PC-9 (cell line): ENCODE data around the gene DHRSX. TPM values are rescaled to one million over a fixed set of nuclear protein-coding genes. Genes with fewer than 3 reads are reported as not detected.

Source experiments
- BruUV-seq: library from RNA; stranded (reverse); fragments of 400-500 nt; replicated peaks from 2 replicates; lab custom pipeline; 2021; lab: Mats Ljungman, UMichigan
- CTCF ChIA-PET: fragments of 300-600 bp; sonication (Branson Sonifier 250); formaldehyde crosslinking; loops from one replicate; lab custom pipeline; 2022; ENCODE audit warnings: antibody characterized with exemption; lab: Charles Lee
- POLR2A ChIA-PET: fragments of 300-600 bp; sonication (Branson Sonifier 250); formaldehyde crosslinking; loops from one replicate; lab custom pipeline; 2022; ENCODE audit warnings: antibody characterized with exemption; ENCODE audit not compliant: unreplicated experiment; lab: Charles Lee
- DNase-seq, 2 experiments: peaks; one replicate each; pipeline versions ENCODE4 v3.0.0 to v3.0.0-alpha.2; 2015 to 2022; ENCODE audit warnings: mixed read lengths in 1 of 2
- H2AFZ ChIP-seq: fragments of 200-600 bp; sonication (generic); 2 replicates; pipeline ENCODE4 v1.8.1; 2017; ENCODE audit warnings: antibody characterized with exemption
- H3F3A ChIP-seq: fragments of 200-600 bp; sonication (generic); 2 replicates; pipeline ENCODE4 v1.8.1; 2017; ENCODE audit warnings: antibody characterized with exemption, mild to moderate bottlenecking, low read depth; ENCODE audit not compliant: insufficient read depth
- H3K27ac ChIP-seq: fragments of 200-600 bp; sonication (generic); 2 replicates; pipeline ENCODE4 v1.6.1; 2016; ENCODE audit warnings: mixed run types
- H3K27me3 ChIP-seq: fragments of 200-600 bp; sonication (generic); 2 replicates; pipeline ENCODE4 v1.6.1; 2016; ENCODE audit warnings: low read depth, mixed run types; ENCODE audit not compliant: insufficient read depth
- H3K36me3 ChIP-seq: fragments of 200-600 bp; sonication (generic); 2 replicates; pipeline ENCODE4 v1.6.1; 2016; ENCODE audit warnings: low read depth, mixed run types
- H3K4me1 ChIP-seq: fragments of 200-600 bp; sonication (generic); replicated peaks from 2 replicates; pipeline ENCODE4 v1.6.1; 2016; ENCODE audit warnings: mixed run types; ENCODE audit not compliant: insufficient read depth
- H3K4me2 ChIP-seq: fragments of 200-600 bp; sonication (generic); 2 replicates; pipeline ENCODE4 v1.6.1; 2017; ENCODE audit warnings: mixed run types
- H3K4me3 ChIP-seq: fragments of 200-600 bp; sonication (generic); 2 replicates; pipeline ENCODE4 v1.6.1; 2016; ENCODE audit warnings: mixed run types
- H3K79me2 ChIP-seq: fragments of 200-600 bp; sonication (generic); 2 replicates; pipeline ENCODE4 v1.6.1; 2017; ENCODE audit warnings: low read depth, mixed run types
- H3K9me2 ChIP-seq: fragments of 200-600 bp; sonication (generic); 2 replicates; pipeline ENCODE4 v1.8.1; 2017; ENCODE audit warnings: mild to moderate bottlenecking; ENCODE audit not compliant: insufficient read depth
- H3K9me3 ChIP-seq: fragments of 200-600 bp; sonication (generic); 2 replicates; pipeline ENCODE4 v1.8.1; 2016; ENCODE audit warnings: low read depth; ENCODE audit not compliant: insufficient read depth
- H4K20me1 ChIP-seq: fragments of 200-600 bp; sonication (generic); 2 replicates; pipeline ENCODE4 v1.8.1; 2017; ENCODE audit not compliant: insufficient read depth
- CTCF ChIP-seq: fragments of 200-600 bp; sonication (generic); conservative IDR thresholded peaks from 2 replicates; pipeline ENCODE4 v1.6.1; 2017; ENCODE audit warnings: mixed run types, antibody characterized with exemption, mild to moderate bottlenecking, moderate library complexity
- EZH2 ChIP-seq: fragments of 200-600 bp; sonication (generic); IDR thresholded peaks from 2 replicates; pipeline ENCODE4 v1.8.0; 2017; ENCODE audit warnings: antibody characterized with exemption, low read depth
- intact Hi-C: fragments of 100-400 bp; cut with micrococcal nuclease; formaldehyde crosslinking; loops from one replicate; pipeline ENCODE4 v1.10.0; 2022; ENCODE audit not compliant: unreplicated experiment
- total RNA-seq: library from RNA; stranded (reverse); gene quantifications from 2 replicates; pipeline ENCODE4 v1.2.3, GENCODE V29; 2021

The DHRSX gene
- total RNA-seq, 1 experiment from 2014 or later: 13.2 TPM

- no peaks in the 10 kb centered on the region for H3K9me2 ChIP-seq
- POLR2A ChIA-PET: no interaction called here
- H3K27me3 ChIP-seq: no peaks in the 10 kb centered on the region
- H3K4me3 ChIP-seq: no peak overlapping the region
- no peaks in the 10 kb centered on the region for H3K79me2 ChIP-seq
- no peak for TF ChIP-seq CTCF
- no peak for TF ChIP-seq EZH2
- CTCF ChIA-PET: no interaction called here
- H4K20me1 ChIP-seq: no peaks in the 10 kb centered on the region
- H3K4me1 ChIP-seq: no peaks in the 10 kb centered on the region
- DNase-seq: no peak
- H2AFZ ChIP-seq: no peak overlapping the region
- H3K9me3 ChIP-seq: no peaks in the 10 kb centered on the region
- no peaks in the 10 kb centered on the region for H3F3A ChIP-seq
- no peaks in the 10 kb centered on the region for H3K36me3 ChIP-seq
- intact Hi-C loops: no loop called here
- H3K27ac ChIP-seq: no peak overlapping the region
- H3K4me2 ChIP-seq: no peak overlapping the region
- BruUV-seq: no TSS peak
Measured at GRCh38 chrX:2432298-2432863, 68.4 kb downstream of the DHRSX start.

GRCh38 chrX:2430265-2430825 lies 70.4 kb downstream of the DHRSX start:
- H3K4me1 ChIP-seq: no peaks in the 10 kb centered on the region
- intact Hi-C loops: no loop called here
- H2AFZ ChIP-seq: no peak overlapping the region
- no peaks in the 10 kb centered on the region for H3K36me3 ChIP-seq
- no peaks in the 10 kb centered on the region for H3K27me3 ChIP-seq
- no peaks in the 10 kb centered on the region for H4K20me1 ChIP-seq
- no peak for DNase-seq
- H3K4me3 ChIP-seq: no peak overlapping the region
- CTCF ChIA-PET: no interaction called here
- no peaks in the 10 kb centered on the region for H3K9me2 ChIP-seq
- no peak overlapping the region for H3K27ac ChIP-seq
- no peak overlapping the region for H3K4me2 ChIP-seq
- POLR2A ChIA-PET: no interaction called here
- BruUV-seq: no TSS peak
- H3K79me2 ChIP-seq: no peaks in the 10 kb centered on the region
- TF ChIP-seq CTCF: no peak
- TF ChIP-seq EZH2: no peak
- H3F3A ChIP-seq: no peaks in the 10 kb centered on the region
- no peaks in the 10 kb centered on the region for H3K9me3 ChIP-seq

- intact Hi-C loops: no loop called here
- DNase-seq: no peak
- H3K4me2 ChIP-seq: no peak overlapping the region
- no peak overlapping the region for H3K27ac ChIP-seq
- H3K4me3 ChIP-seq: no peak overlapping the region
- H3K9me2 ChIP-seq: no peaks in the 10 kb centered on the region
- no TSS peak for BruUV-seq
- H3K36me3 ChIP-seq: no peaks in the 10 kb centered on the region
- H3K27me3 ChIP-seq: no peaks in the 10 kb centered on the region
- TF ChIP-seq CTCF (no peak), EZH2 (no peak)
- no peaks in the 10 kb centered on the region for H3K79me2 ChIP-seq
- H3K4me1 ChIP-seq: no peaks in the 10 kb centered on the region
- ChIA-PET CTCF (no interaction called here), POLR2A (no interaction called here)
- no peak overlapping the region for H2AFZ ChIP-seq
- no peaks in the 10 kb centered on the region for H3F3A ChIP-seq
- H3K9me3 ChIP-seq: no peaks in the 10 kb centered on the region
- no peaks in the 10 kb centered on the region for H4K20me1 ChIP-seq
Measured at GRCh38 chrX:2427737-2428136, 73.0 kb downstream of the DHRSX start.
